Caco-2 (cell line): Measurements from ENCODE around the gene DRC1. TPM values are rescaled to one million over a fixed set of nuclear protein-coding genes. Genes with fewer than 3 reads are reported as not detected.

Experiments
- BruUV-seq: library from RNA; stranded (reverse); fragments of 400-500 nt; replicated peaks from 2 replicates; lab custom pipeline; 2021; lab: Mats Ljungman, UMichigan
- CTCF ChIA-PET: fragments of 300-600 bp; sonication (Branson Sonifier 250); formaldehyde crosslinking; loops from one replicate; lab custom pipeline; 2022; ENCODE audit warnings: antibody characterized with exemption; lab: Charles Lee
- POLR2A ChIA-PET: fragments of 300-600 bp; sonication (Branson Sonifier 250); formaldehyde crosslinking; loops from one replicate; lab custom pipeline; 2022; ENCODE audit warnings: antibody characterized with exemption; lab: Charles Lee
- DNase-seq, 2 experiments: peaks; one replicate each; pipeline versions ENCODE4 v3.0.0 to v3.0.0-alpha.2; 2020 to 2022
- H3K27me3 ChIP-seq: replicated peaks from 2 replicates; pipeline ENCODE4 v1.6.0; 2011; ENCODE audit warnings: low read length; ENCODE audit not compliant: control insufficient read depth, insufficient read depth
- H3K36me3 ChIP-seq: 2 replicates; pipeline ENCODE4 v1.5.1; 2011; ENCODE audit warnings: low read length; ENCODE audit not compliant: control insufficient read depth, insufficient read depth
- H3K4me1 ChIP-seq: fragments of 250-450 bp; sonication (Bioruptor Pico); 2 replicates; pipeline ENCODE4 v1.5.1; 2020; ENCODE audit warnings: mild to moderate bottlenecking
- H3K4me3 ChIP-seq: 2 replicates; pipeline ENCODE4 v1.5.1; 2011; ENCODE audit warnings: low read depth, mild to moderate bottlenecking, control low read depth, low read length
- H3K9me3 ChIP-seq: fragments of 250-450 bp; sonication (Bioruptor Pico); 2 replicates; pipeline ENCODE4 v1.5.1; 2020; ENCODE audit warnings: mild to moderate bottlenecking, moderate library complexity
- H3K27ac Mint-ChIP-seq: one replicate; pipeline ENCODE4 v1.8.0; 2022; ENCODE audit warnings: mixed read lengths; ENCODE audit not compliant: unreplicated experiment
- H3K27me3 Mint-ChIP-seq: one replicate; pipeline ENCODE4 v1.8.0; 2022; ENCODE audit warnings: mixed read lengths; ENCODE audit not compliant: insufficient read depth, unreplicated experiment
- H3K36me3 Mint-ChIP-seq: one replicate; pipeline ENCODE4 v1.8.0; 2022; ENCODE audit warnings: mild to moderate bottlenecking, mixed read lengths; ENCODE audit not compliant: insufficient read depth, unreplicated experiment
- H3K4me1 Mint-ChIP-seq: one replicate; pipeline ENCODE4 v1.8.0; 2022; ENCODE audit warnings: low read depth, mixed read lengths; ENCODE audit not compliant: unreplicated experiment
- H3K4me3 Mint-ChIP-seq: one replicate; pipeline ENCODE4 v1.8.0; 2022; ENCODE audit warnings: mild to moderate bottlenecking, moderate library complexity, mixed read lengths; ENCODE audit not compliant: unreplicated experiment
- H3K9me3 Mint-ChIP-seq: one replicate; pipeline ENCODE4 v1.8.0; 2022; ENCODE audit warnings: mixed read lengths; ENCODE audit not compliant: unreplicated experiment
- CTCF ChIP-seq, 2 experiments: fragments of 200-600 bp in 1 of 2; IDR thresholded peaks; 1 replicate in 1 of 2; 2 replicates in 1 of 2; pipeline versions ENCODE4 v1.5.1 to v1.8.0; 2011 to 2022; ENCODE audit warnings: antibody characterized with exemption in 1 of 2, control low read depth in 1 of 2, inconsistent platforms in 1 of 2, low read depth in 1 of 2, low read length in 1 of 2, mild to moderate bottlenecking in 1 of 2, moderate library complexity in 1 of 2; ENCODE audit not compliant: insufficient read depth in 1 of 2, severe bottlenecking in 1 of 2, unreplicated experiment in 1 of 2
- intact Hi-C: fragments of 100-400 bp; cut with micrococcal nuclease; formaldehyde crosslinking; loops from one replicate; pipeline ENCODE4 v1.10.0; 2022; ENCODE audit not compliant: unreplicated experiment
- total RNA-seq: library from RNA; stranded (reverse); gene quantifications from 2 replicates; pipeline ENCODE4 v1.2.3, GENCODE V29; 2022

Gene DRC1
- total RNA-seq, 1 experiment from 2014 or later: 1.1 TPM

- H3K36me3 ChIP-seq: no peaks in the 10 kb centered on the region
- peak; percentile 62 to 66 for DNase-seq
- intact Hi-C loops: no loop called here
- BruUV-seq: no TSS peak
- CTCF ChIA-PET: interaction anchor here (0.6 kb wide), 1 partner anchor 274 kb away, joined by 5 read pairs; no protein-coding TSS in a partner anchor
- peaks cover 19% of the 10 kb centered on the region for H3K4me1 Mint-ChIP-seq
- no peaks in the 10 kb centered on the region for H3K27me3 ChIP-seq
- POLR2A ChIA-PET: interaction anchor here (0.6 to 1.2 kb wide), 2 partner anchors 117 to 286 kb away, joined by 3 to 4 read pairs; partner anchors contain the start of gene SELENOI
- no peaks in the 10 kb centered on the region for H3K9me3 ChIP-seq
- peaks cover 20% of the 10 kb centered on the region for H3K36me3 Mint-ChIP-seq
- TF ChIP-seq CTCF (IDR thresholded peaks at IDR 0.05; ENCODE audit: insufficient read depth in 1 of 2, low read depth in 1 of 2, low read length in 1 of 2, severe bottlenecking in 1 of 2, unreplicated experiment in 1 of 2): peak in 1 of 2 experiments; percentile 42
- H3K4me1 ChIP-seq: peaks cover 40% of the 10 kb centered on the region
- no peaks in the 10 kb centered on the region for H3K9me3 Mint-ChIP-seq
- H3K27ac Mint-ChIP-seq: peak overlapping the region; percentile 91
- no peaks in the 10 kb centered on the region for H3K27me3 Mint-ChIP-seq
- H3K4me3 ChIP-seq: no peak overlapping the region
- no peak overlapping the region for H3K4me3 Mint-ChIP-seq
Measured at GRCh38 chr2:26462511-26463243, 61.0 kb downstream of the DRC1 start.

- no peaks in the 10 kb centered on the region for H3K9me3 Mint-ChIP-seq
- peak overlapping the region; percentile 91 for H3K27ac Mint-ChIP-seq
- no peaks in the 10 kb centered on the region for H3K9me3 ChIP-seq
- CTCF ChIA-PET: no interaction called here
- peaks cover 19% of the 10 kb centered on the region for H3K4me1 Mint-ChIP-seq
- H3K27me3 Mint-ChIP-seq: no peaks in the 10 kb centered on the region
- intact Hi-C loops: no loop called here
- H3K36me3 Mint-ChIP-seq: peaks cover 20% of the 10 kb centered on the region
- no peak for TF ChIP-seq CTCF (IDR thresholded peaks at IDR 0.05; ENCODE audit: insufficient read depth in 1 of 2, low read depth in 1 of 2, low read length in 1 of 2, severe bottlenecking in 1 of 2, unreplicated experiment in 1 of 2)
- no peak overlapping the region for H3K4me3 ChIP-seq
- peak; percentile 70 to 75 for DNase-seq
- H3K36me3 ChIP-seq: no peaks in the 10 kb centered on the region
- peaks cover 32% of the 10 kb centered on the region for H3K4me1 ChIP-seq
- H3K4me3 Mint-ChIP-seq: no peak overlapping the region
- H3K27me3 ChIP-seq: no peaks in the 10 kb centered on the region
- POLR2A ChIA-PET: interaction anchor here (0.6 to 1.2 kb wide), 2 partner anchors 118 to 286 kb away, joined by 3 to 4 read pairs; partner anchors contain the start of gene SELENOI
- BruUV-seq: TSS peak; percentile 96
Measured at GRCh38 chr2:26463244-26464192, 61.8 kb downstream of the DRC1 start.
